Measurements from ENCODE around the gene HLA-DMB. TPM values are rescaled to one million over a fixed set of nuclear protein-coding genes. Genes with fewer than 3 reads are reported as not detected.

Gene HLA-DMB
- total RNA-seq, 4 donors from 2014 or later = 4.3 to 8.1 (median 5.6) TPM

DNA sequence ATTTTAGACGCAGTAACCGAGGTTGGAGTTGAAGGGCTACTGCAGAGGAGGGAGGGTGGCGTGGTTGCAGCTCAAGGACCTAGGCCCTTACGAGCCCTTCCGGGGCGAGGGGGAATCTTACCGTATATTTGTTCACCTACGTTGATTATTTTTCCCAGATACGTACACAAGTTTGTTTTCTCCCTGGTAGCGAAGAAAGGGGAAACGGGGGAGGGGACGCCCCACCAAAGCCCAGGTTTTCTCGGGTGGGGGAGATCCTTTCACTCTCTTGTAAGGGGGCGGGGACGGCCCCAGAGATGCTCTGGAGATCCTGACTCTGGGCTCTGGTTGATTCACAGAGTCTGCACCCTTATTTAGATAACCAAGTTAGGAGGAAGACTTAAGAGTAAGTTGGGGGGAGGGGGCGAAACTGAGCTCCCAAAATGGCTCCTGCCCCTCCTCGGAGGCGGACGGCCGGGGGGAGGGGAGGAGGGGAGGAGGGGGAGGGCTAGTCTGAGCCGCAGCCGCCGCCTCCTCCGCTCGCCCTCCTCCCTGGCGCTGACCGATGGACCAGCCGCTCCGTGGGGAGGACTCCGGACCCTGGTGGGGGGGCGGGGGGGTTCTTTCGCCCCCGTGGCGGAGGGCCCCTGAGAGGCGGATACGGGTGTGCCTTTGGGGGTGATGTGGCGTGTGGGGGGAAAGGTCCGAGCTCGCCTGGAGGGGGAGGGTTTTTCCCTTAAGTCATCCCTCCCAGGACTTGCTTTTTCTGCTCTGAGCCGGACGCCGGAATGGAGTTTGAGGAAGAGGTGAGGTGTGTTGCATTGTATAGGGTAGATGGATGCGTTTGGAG is 29.8 kb upstream of the HLA-DMB start:
- H3K4me3 ChIP-seq = peak overlapping the region; percentile 75 to 95 (median 78)
- peaks cover 34% of the 10 kb centered on the region in 2 donors for H3K4me1 ChIP-seq
- H3K9me3 ChIP-seq = no peaks in the 10 kb centered on the region
- in situ Hi-C loops (cut with MboI; ENCODE audit: low sequenced_read_pairs in 4 of 4) = loop anchor here in 3 of 4 donors (25.0 kb wide), 3 partner anchors 442 to 1008 kb away; partner anchors contain the start of genes AGER (in 3 of the 3), AGPAT1 (in 3 of the 3), GPSM3 (in 3 of the 3) and PBX2 (in 3 of the 3)
- peak; percentile 86 to 90 for DNase-seq
- peak overlapping the region; percentile 97 to 100 (median 100) for H3K27ac ChIP-seq
- intact Hi-C loops (cut with DNase I; ENCODE audit: low total_unique reads) = loop anchor here (1.0 to 5.0 kb wide), 3 partner anchors 440 to 1308 kb away; partner anchors contain the start of genes C6orf47 and GPANK1
- no peak for TF ChIP-seq POLR2A (IDR thresholded peaks at IDR 0.05)
- TF ChIP-seq, protein P1, sequence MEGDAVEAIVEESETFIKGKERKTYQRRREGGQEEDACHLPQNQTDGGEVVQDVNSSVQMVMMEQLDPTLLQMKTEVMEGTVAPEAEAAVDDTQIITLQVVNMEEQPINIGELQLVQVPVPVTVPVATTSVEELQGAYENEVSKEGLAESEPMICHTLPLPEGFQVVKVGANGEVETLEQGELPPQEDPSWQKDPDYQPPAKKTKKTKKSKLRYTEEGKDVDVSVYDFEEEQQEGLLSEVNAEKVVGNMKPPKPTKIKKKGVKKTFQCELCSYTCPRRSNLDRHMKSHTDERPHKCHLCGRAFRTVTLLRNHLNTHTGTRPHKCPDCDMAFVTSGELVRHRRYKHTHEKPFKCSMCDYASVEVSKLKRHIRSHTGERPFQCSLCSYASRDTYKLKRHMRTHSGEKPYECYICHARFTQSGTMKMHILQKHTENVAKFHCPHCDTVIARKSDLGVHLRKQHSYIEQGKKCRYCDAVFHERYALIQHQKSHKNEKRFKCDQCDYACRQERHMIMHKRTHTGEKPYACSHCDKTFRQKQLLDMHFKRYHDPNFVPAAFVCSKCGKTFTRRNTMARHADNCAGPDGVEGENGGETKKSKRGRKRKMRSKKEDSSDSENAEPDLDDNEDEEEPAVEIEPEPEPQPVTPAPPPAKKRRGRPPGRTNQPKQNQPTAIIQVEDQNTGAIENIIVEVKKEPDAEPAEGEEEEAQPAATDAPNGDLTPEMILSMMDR (IDR thresholded peaks at IDR 0.05 in 4 of 5, conservative IDR thresholded peaks at IDR 0.05 in 1 of 5) = peak in 1 of 5 experiments; percentile 4
- no peaks in the 10 kb centered on the region for H3K27me3 ChIP-seq
- peak; percentile 9 to 11 for ATAC-seq
- H3K36me3 ChIP-seq = peaks cover 0 to 25% of the 10 kb centered on the region in 2 donors

DNA sequence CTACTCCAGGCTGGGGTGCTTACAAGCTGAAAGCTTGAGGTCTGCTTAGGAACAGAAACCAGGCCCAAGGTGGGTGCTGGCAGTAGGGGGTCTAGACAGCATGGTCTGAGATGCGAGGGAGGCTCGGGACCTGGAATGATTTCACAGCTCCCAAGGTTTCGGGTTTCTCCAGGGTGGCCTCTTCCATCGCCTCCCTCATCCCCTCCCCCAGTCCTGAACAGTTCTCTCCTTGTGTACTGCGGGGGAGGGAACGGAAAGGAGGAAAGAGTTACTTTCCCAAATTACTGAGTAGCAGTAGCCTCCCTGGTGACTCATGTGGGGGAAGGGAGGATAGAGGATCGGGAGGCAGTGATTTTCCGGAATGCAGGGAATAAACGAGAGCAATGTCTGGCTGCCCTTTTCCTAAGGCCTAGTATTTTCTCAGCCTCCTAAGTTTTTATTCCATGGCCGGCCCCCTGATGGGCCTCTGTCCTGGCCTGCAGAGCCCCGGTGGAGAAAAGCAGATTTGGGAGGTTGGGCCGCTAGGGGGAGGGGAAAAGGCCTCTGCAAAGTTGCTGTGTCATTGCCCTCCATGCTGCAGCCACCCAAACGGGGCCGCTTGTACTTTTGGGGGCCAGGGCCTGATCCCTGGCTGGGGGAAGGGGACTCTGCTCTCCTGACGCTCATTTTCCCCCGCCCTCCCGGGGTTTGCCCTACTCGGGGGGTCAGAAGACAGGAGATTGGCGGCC is 29.0 kb upstream of the HLA-DMB start:
- Histone ChIP-seq H3K4me3 (peak overlapping the region; percentile 75 to 95 (median 78)), H3K27ac (peak overlapping the region; percentile 97 to 100 (median 100)), H3K4me1 (peaks cover 30 to 33% of the 10 kb centered on the region in 2 donors), H3K9me3 (no peaks in the 10 kb centered on the region), H3K36me3 (peaks cover 0 to 19% of the 10 kb centered on the region in 2 donors), H3K27me3 (no peaks in the 10 kb centered on the region)
- intact Hi-C loops (cut with DNase I; ENCODE audit: low total_unique reads) = loop anchor here (2.0 to 5.0 kb wide), 6 partner anchors 231 to 1308 kb away; partner anchors contain the start of genes AGPAT1, C6orf47, GPANK1 and RNF5
- DNase-seq = peak; percentile 86 to 94
- TF ChIP-seq, protein P1 (IDR thresholded peaks at IDR 0.05 in 4 of 5, conservative IDR thresholded peaks at IDR 0.05 in 1 of 5) = peak; percentile 13 to 83 (median 56)
- peak; percentile 80 to 87 for TF ChIP-seq POLR2A (IDR thresholded peaks at IDR 0.05)
- ATAC-seq = peak; percentile 40 to 45
- in situ Hi-C loops (cut with MboI; ENCODE audit: low sequenced_read_pairs in 4 of 4) = loop anchor here in 3 of 4 donors (25.0 kb wide), 3 partner anchors 442 to 1008 kb away; partner anchors contain the start of genes AGER (in 3 of the 3), AGPAT1 (in 3 of the 3), GPSM3 (in 3 of the 3) and PBX2 (in 3 of the 3)

DNA sequence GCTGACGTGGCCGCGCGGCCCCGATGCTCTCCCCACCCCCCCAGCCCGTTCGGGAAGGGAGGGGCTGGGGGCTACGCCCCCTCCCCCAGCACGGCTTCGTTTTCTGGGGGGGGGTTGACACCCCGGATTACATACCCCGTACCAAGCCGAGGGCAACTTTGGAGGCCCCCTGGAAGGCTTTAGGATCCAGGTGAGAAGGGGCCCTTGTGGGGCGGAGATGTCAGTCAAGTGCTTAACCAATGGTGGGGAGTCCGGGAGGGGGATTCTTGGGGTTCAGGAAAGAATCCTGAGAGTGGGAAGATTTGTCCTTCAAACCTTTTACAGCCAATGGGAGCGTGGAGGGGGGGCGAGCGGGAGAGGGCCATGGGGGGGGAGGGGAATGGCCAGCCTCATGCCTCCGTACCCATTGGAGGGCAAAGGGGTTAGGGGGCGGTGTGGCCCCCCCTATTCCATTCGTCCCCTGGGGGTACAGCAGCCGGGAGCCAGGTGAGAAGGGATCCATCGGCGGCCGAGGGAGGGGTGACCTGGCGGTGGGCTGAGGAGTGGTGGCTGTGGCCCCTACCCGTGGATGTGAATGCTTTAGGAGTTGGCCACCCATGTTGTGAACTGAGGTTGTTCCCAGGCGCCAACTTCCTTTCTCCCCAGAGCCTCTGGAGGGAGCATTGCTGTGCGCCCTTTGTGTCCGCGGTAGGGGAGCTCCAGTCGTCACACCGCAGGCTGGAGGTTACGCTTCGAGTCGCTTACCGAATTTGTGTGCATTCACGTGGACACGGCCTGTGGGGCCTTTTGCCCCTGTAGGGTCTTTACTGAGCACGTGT is 28.2 kb upstream of the HLA-DMB start:
- peak overlapping the region; percentile 75 to 95 (median 78) for H3K4me3 ChIP-seq
- TF ChIP-seq, protein P1 (IDR thresholded peaks at IDR 0.05 in 4 of 5, conservative IDR thresholded peaks at IDR 0.05 in 1 of 5) = no peak
- no peak for TF ChIP-seq POLR2A (IDR thresholded peaks at IDR 0.05)
- H3K36me3 ChIP-seq = peaks cover 0 to 11% of the 10 kb centered on the region in 2 donors
- peak overlapping the region; percentile 97 to 100 (median 100) for H3K27ac ChIP-seq
- DNase-seq (peak; percentile 63 to 78), ATAC-seq (peak; percentile 3 to 7)
- in situ Hi-C loops (cut with MboI; ENCODE audit: low sequenced_read_pairs in 4 of 4) = loop anchor here in 3 of 4 donors (25.0 kb wide), 3 partner anchors 443 to 1007 kb away; partner anchors contain the start of genes AGER (in 3 of the 3), AGPAT1 (in 3 of the 3), GPSM3 (in 3 of the 3) and PBX2 (in 3 of the 3)
- H3K4me1 ChIP-seq = peaks cover 22 to 27% of the 10 kb centered on the region in 2 donors
- no peaks in the 10 kb centered on the region for H3K27me3 ChIP-seq
- H3K9me3 ChIP-seq = no peaks in the 10 kb centered on the region
- intact Hi-C loops (cut with DNase I; ENCODE audit: low total_unique reads) = loop anchor here (1.0 to 5.0 kb wide), 6 partner anchors 16 to 792 kb away; partner anchors contain the start of genes AGPAT1, HLA-DMA, RNF5 and RXRB
